ENCODE results near the gene NDP.

NDP gene

GRCh38 chrX:43973249-43974099 lies at the start of gene NDP:
Gene NDP (minus strand): TSS chrX:43973390. CDS start chrX:43958645, 14,745 bp downstream.
- DNase-seq: no peak

- no peak for DNase-seq
Measured at GRCh38 chrX:44022964-44023363, 49.8 kb upstream of the NDP start.

- no peak for DNase-seq
Measured at GRCh38 chrX:44020693-44021092, 47.5 kb upstream of the NDP start.

GRCh38 chrX:44019911-44020310 lies 46.7 kb upstream of the NDP start:
- no peak for DNase-seq

- DNase-seq: no peak
Measured at GRCh38 chrX:44017676-44018075, 44.5 kb upstream of the NDP start.

GRCh38 chrX:44016906-44017305 lies 43.7 kb upstream of the NDP start:
- DNase-seq: no peak

- peak; percentile 82 for DNase-seq
Measured at GRCh38 chrX:44012484-44013096, 39.4 kb upstream of the NDP start.

GRCh38 chrX:44011506-44011905 lies 38.3 kb upstream of the NDP start:
- no peak for DNase-seq

- no peak for DNase-seq
Measured at GRCh38 chrX:44010626-44011025, 37.4 kb upstream of the NDP start.

- DNase-seq: no peak
Measured at GRCh38 chrX:44006081-44006480, 32.9 kb upstream of the NDP start.

- no peak for DNase-seq
Measured at GRCh38 chrX:44003975-44004374, 30.8 kb upstream of the NDP start.

- DNase-seq: no peak
Measured at GRCh38 chrX:44002567-44002966, 29.4 kb upstream of the NDP start.

- DNase-seq: no peak
Measured at GRCh38 chrX:43998374-43998773, 25.2 kb upstream of the NDP start.

GRCh38 chrX:43996491-43996890 lies 23.3 kb upstream of the NDP start:
- no peak for DNase-seq

- DNase-seq: no peak
Measured at GRCh38 chrX:43986083-43986482, 12.9 kb upstream of the NDP start.

GRCh38 chrX:43985511-43985910 lies 12.3 kb upstream of the NDP start:
- DNase-seq: no peak

- no peak for DNase-seq
Measured at GRCh38 chrX:43978226-43978625, 5.0 kb upstream of the NDP start.

- no peak for DNase-seq
Measured at GRCh38 chrX:43976205-43976604, 3.0 kb upstream of the NDP start.

GRCh38 chrX:43975796-43976195 lies 2.6 kb upstream of the NDP start:
- DNase-seq: no peak

- no peak for DNase-seq
Measured at GRCh38 chrX:43974741-43975465, 1.7 kb upstream of the NDP start.

GRCh38 chrX:43974100-43974475 lies 898 bp upstream of the NDP start:
- DNase-seq: no peak

- DNase-seq: no peak
Measured at GRCh38 chrX:43971966-43972961, 926 bp downstream of the NDP start.

GRCh38 chrX:43970528-43970927 lies 2.7 kb downstream of the NDP start:
- DNase-seq: peak; percentile 53
